BE2C (cell line): ENCODE data around the gene TLK2.

Experiments
- DNase-seq: peaks from one replicate; pipeline ENCODE4 v3.0.0-alpha.2; 2020
- H3K27me3 ChIP-seq: fragments of 250-450 bp; sonication (Bioruptor Pico); 2 replicates; pipeline ENCODE4 v1.5.1; 2020; ENCODE audit warnings: mild to moderate bottlenecking
- H3K36me3 ChIP-seq: fragments of 250-450 bp; sonication (Bioruptor Pico); 2 replicates; pipeline ENCODE4 v1.5.1; 2020; ENCODE audit warnings: mild to moderate bottlenecking
- H3K4me1 ChIP-seq: fragments of 250-450 bp; sonication (Bioruptor Pico); 2 replicates; pipeline ENCODE4 v1.5.1; 2020
- H3K4me3 ChIP-seq: 2 replicates; pipeline ENCODE4 v1.5.1; 2011; ENCODE audit warnings: low read depth, low read length
- H3K9me3 ChIP-seq: fragments of 250-450 bp; sonication (Bioruptor Pico); 2 replicates; pipeline ENCODE4 v1.5.1; 2020
- CTCF ChIP-seq: IDR thresholded peaks from 2 replicates; pipeline ENCODE4 v1.5.1; 2012; ENCODE audit warnings: mild to moderate bottlenecking, low read depth, low read length

The TLK2 gene

GRCh38 chr17:62595484-62595883 is 116.9 kb downstream of the TLK2 start:
- Histone ChIP-seq H3K9me3 (no peaks in the 10 kb centered on the region; the same call in 1 of the 2 replicates), H3K36me3 (peaks cover 43% of the 10 kb centered on the region), H3K4me3 (no peak overlapping the region), H3K4me1 (no peaks in the 10 kb centered on the region), H3K27me3 (no peaks in the 10 kb centered on the region)
- TF ChIP-seq CTCF, result no peak
- no peak for DNase-seq

- TF ChIP-seq CTCF, result no peak
- no peak for DNase-seq
- H3K4me1 ChIP-seq, result no peaks in the 10 kb centered on the region
- H3K4me3 ChIP-seq, result no peak overlapping the region
- H3K36me3 ChIP-seq, result peaks cover 44% of the 10 kb centered on the region
- no peaks in the 10 kb centered on the region for H3K27me3 ChIP-seq
- no peaks in the 10 kb centered on the region; the same call in 1 of the 2 replicates for H3K9me3 ChIP-seq
Measured at GRCh38 chr17:62596662-62597061, 118.0 kb downstream of the TLK2 start.

GRCh38 chr17:62597150-62597549 is 118.5 kb downstream of the TLK2 start:
- no peaks in the 10 kb centered on the region for H3K4me1 ChIP-seq
- no peaks in the 10 kb centered on the region; the same call in 1 of the 2 replicates for H3K9me3 ChIP-seq
- peaks cover 46% of the 10 kb centered on the region for H3K36me3 ChIP-seq
- no peaks in the 10 kb centered on the region for H3K27me3 ChIP-seq
- H3K4me3 ChIP-seq, result no peak overlapping the region
- no peak for TF ChIP-seq CTCF
- DNase-seq, result no peak

GRCh38 chr17:62597920-62598319 is 119.3 kb downstream of the TLK2 start:
- Histone ChIP-seq H3K36me3 (peaks cover 52% of the 10 kb centered on the region), H3K9me3 (no peaks in the 10 kb centered on the region; the same call in 1 of the 2 replicates), H3K4me1 (no peaks in the 10 kb centered on the region), H3K27me3 (no peaks in the 10 kb centered on the region), H3K4me3 (no peak overlapping the region)
- TF ChIP-seq CTCF, result no peak
- no peak for DNase-seq

GRCh38 chr17:62599964-62600657 is 121.5 kb downstream of the TLK2 start:
- H3K9me3 ChIP-seq, result no peaks in the 10 kb centered on the region; the same call in 1 of the 2 replicates
- no peak for TF ChIP-seq CTCF
- no peaks in the 10 kb centered on the region for H3K27me3 ChIP-seq
- no peak overlapping the region for H3K4me3 ChIP-seq
- peaks cover 57% of the 10 kb centered on the region for H3K36me3 ChIP-seq
- no peaks in the 10 kb centered on the region for H3K4me1 ChIP-seq
- DNase-seq, result no peak

- TF ChIP-seq CTCF, result no peak
Measured at GRCh38 chr17:62600805-62601204, 122.2 kb downstream of the TLK2 start.

More at GRCh38 chr17:62600805-62601204, 122.2 kb downstream of the TLK2 start:
- no peaks in the 10 kb centered on the region for H3K4me1 ChIP-seq
- no peak for DNase-seq
- H3K27me3 ChIP-seq, result no peaks in the 10 kb centered on the region
- peaks cover 58% of the 10 kb centered on the region for H3K36me3 ChIP-seq
- no peak overlapping the region for H3K4me3 ChIP-seq
- no peaks in the 10 kb centered on the region; the same call in 1 of the 2 replicates for H3K9me3 ChIP-seq
